ENCODE results near the gene SCRN1. TPM values are rescaled to one million over a fixed set of nuclear protein-coding genes. Genes with fewer than 3 reads are reported as not detected.
"Not testable (repeated sequence)": the region's sequence is repeated elsewhere in the genome, so short reads cannot be mapped to it uniquely, and the experiment has no call there.

Gene SCRN1
- total RNA-seq, 1 donor from 2014 or later: 106 TPM

DNA sequence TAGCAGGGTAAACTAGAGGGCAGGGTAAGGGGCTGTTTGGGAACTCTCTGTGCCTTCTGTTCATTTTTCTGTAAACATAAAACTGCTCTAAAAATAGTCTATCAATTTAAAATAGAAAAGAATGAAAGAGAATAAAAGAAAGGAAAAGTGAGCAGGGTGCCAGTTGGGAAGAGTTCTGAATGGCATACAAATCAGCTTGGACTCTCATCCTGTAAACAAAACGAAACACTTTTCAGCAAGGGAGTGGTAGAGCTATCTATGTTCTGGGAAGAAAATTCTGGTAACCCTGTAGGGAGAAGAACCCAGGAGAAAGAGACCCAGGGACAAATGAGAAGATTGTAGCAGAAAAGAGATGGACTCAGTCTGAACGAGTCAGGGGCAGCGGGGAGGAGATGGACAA, 24.6 kb downstream of the SCRN1 start:
- no peaks in the 10 kb centered on the region for H3K27me3 Mint-ChIP-seq (ENCODE audit: unreplicated experiment)
- peaks cover 31% of the 10 kb centered on the region for H3K36me3 Mint-ChIP-seq (ENCODE audit: unreplicated experiment)
- H3K4me3 Mint-ChIP-seq (ENCODE audit: unreplicated experiment): no peak overlapping the region
- no peaks in the 10 kb centered on the region for H3K9me3 Mint-ChIP-seq (ENCODE audit: unreplicated experiment)
- TF ChIP-seq CTCF (IDR thresholded peaks at IDR 0.05): no peak
- no peak overlapping the region for H3K27ac Mint-ChIP-seq (ENCODE audit: unreplicated experiment)
- H3K4me1 Mint-ChIP-seq (ENCODE audit: unreplicated experiment): peaks cover 18% of the 10 kb centered on the region
- DNase-seq (ENCODE audit: extremely low spot score, unreplicated experiment): no peak

- H3K9me3 Mint-ChIP-seq (ENCODE audit: unreplicated experiment): peaks cover 3% of the 10 kb centered on the region
- no peaks in the 10 kb centered on the region for H3K27me3 Mint-ChIP-seq (ENCODE audit: unreplicated experiment)
Observed at GRCh38 chr7:29962035-29962434, 27.6 kb downstream of the SCRN1 start.

DNA sequence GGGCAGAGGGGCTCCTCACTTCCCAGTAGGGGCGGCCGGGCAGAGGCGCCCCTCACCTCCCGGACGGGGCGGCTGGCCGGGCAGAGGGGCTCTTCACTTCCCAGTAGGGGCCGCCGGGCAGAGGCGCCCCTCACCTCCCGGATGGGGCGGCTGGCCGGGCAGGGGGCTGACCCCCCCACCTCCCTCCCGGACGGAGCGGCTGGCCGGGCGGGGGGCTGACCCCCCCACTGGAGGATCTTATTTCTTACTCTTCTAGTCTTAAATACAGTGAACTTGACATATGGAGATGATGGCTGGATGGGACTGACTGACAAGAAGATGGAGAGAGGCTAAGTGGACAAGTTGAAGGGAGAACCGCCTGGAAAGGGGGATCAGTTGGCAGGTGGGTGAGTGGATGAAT, 28.0 kb downstream of the SCRN1 start:
- H3K4me3 Mint-ChIP-seq (ENCODE audit: unreplicated experiment); H3K27me3 Mint-ChIP-seq (ENCODE audit: unreplicated experiment); DNase-seq (ENCODE audit: extremely low spot score, unreplicated experiment); H3K4me1 Mint-ChIP-seq (ENCODE audit: unreplicated experiment); H3K27ac Mint-ChIP-seq (ENCODE audit: unreplicated experiment); H3K9me3 Mint-ChIP-seq (ENCODE audit: unreplicated experiment): not testable (repeated sequence)
- peaks cover 32% of the 10 kb centered on the region for H3K36me3 Mint-ChIP-seq (ENCODE audit: unreplicated experiment)

More at GRCh38 chr7:29962035-29962434, 27.6 kb downstream of the SCRN1 start:
- H3K27ac Mint-ChIP-seq (ENCODE audit: unreplicated experiment): no peak overlapping the region
- no peak overlapping the region for H3K4me3 Mint-ChIP-seq (ENCODE audit: unreplicated experiment)
- peaks cover 35% of the 10 kb centered on the region for H3K36me3 Mint-ChIP-seq (ENCODE audit: unreplicated experiment)
- peaks cover 1% of the 10 kb centered on the region for H3K4me1 Mint-ChIP-seq (ENCODE audit: unreplicated experiment)
- no peak for DNase-seq (ENCODE audit: extremely low spot score, unreplicated experiment)
- TF ChIP-seq CTCF (IDR thresholded peaks at IDR 0.05): no peak

GRCh38 chr7:29958667-29959358, 30.8 kb downstream of the SCRN1 start:
- peaks cover 3% of the 10 kb centered on the region for H3K9me3 Mint-ChIP-seq (ENCODE audit: unreplicated experiment)
- H3K27ac Mint-ChIP-seq (ENCODE audit: unreplicated experiment): peak overlapping the region; percentile 44
- H3K4me3 Mint-ChIP-seq (ENCODE audit: unreplicated experiment): no peak overlapping the region
- DNase-seq (ENCODE audit: extremely low spot score, unreplicated experiment): no peak
- peaks cover 30% of the 10 kb centered on the region for H3K36me3 Mint-ChIP-seq (ENCODE audit: unreplicated experiment)
- peaks cover 1% of the 10 kb centered on the region for H3K4me1 Mint-ChIP-seq (ENCODE audit: unreplicated experiment)
- no peaks in the 10 kb centered on the region for H3K27me3 Mint-ChIP-seq (ENCODE audit: unreplicated experiment)
- no peak for TF ChIP-seq CTCF (IDR thresholded peaks at IDR 0.05)

DNA sequence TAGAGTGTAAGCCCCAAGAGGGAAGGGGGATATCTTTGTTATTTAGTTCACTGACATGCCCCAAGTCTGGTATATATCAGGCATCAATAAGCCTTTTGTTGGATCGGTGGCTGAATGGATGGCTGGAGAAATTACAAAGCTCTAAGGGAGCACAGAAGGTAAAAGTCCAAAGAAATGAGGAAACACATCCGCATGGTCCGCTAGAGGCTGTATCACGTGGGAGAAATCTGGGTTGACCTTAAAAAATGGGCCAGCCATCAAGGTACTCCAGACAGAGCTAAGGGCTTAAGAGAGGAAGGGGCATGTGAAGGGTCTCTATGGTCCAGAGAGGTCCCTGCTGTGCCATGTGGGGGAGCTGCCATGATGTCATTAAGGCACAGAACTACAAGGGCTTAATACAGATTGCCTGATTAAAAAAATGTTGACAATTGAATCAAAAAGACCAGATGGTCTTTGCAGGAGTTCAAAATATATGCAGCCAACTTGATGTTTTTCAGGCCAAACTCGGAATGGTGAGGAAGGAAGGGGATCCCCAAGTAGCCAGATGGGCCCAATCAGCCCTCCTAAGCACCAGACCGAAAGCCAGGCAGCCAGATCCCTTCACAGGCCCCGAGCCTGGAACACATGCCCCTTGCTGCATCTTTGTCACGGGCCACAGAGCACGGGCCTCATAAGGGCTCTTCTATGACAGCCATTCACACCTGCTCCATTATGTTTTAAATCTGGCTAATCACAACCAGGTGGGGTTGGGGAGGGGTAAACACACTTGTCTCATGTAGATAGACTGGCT, 31.9 kb downstream of the SCRN1 start:
- Mint-ChIP-seq H3K27me3 (ENCODE audit: unreplicated experiment) (no peaks in the 10 kb centered on the region), H3K4me3 (ENCODE audit: unreplicated experiment) (no peak overlapping the region), H3K27ac (ENCODE audit: unreplicated experiment) (peak overlapping the region; percentile 58), H3K9me3 (ENCODE audit: unreplicated experiment) (peaks cover 3% of the 10 kb centered on the region), H3K4me1 (ENCODE audit: unreplicated experiment) (peaks cover 1% of the 10 kb centered on the region), H3K36me3 (ENCODE audit: unreplicated experiment) (peaks cover 35% of the 10 kb centered on the region)
- DNase-seq (ENCODE audit: extremely low spot score, unreplicated experiment): no peak
- no peak for TF ChIP-seq CTCF (IDR thresholded peaks at IDR 0.05)
